DLD1 (cell line): ENCODE data around the gene COL11A2.

ENCODE experiments used
- in situ Hi-C: cut with HindIII; loops from 2 replicates; pipeline ENCODE4 v1.10.0; 2017; ENCODE audit warnings: low sequenced_read_pairs

The COL11A2 gene

GRCh38 chr6:33206864-33207551 is 14.7 kb upstream of the COL11A2 start:
- in situ Hi-C loops: no loop called here

- in situ Hi-C loops: no loop called here
These were observed 14.0 kb upstream of the COL11A2 start for GRCh38 chr6:33206027-33206863.

- in situ Hi-C loops: no loop called here
These were observed 13.1 kb upstream of the COL11A2 start for GRCh38 chr6:33205191-33206026.

GRCh38 chr6:33204415-33205190 is 12.3 kb upstream of the COL11A2 start, which contains the start of gene HSD17B8:
Gene HSD17B8, plus strand, starts transcription at chr6:33204655. Its CDS starts 14 bp downstream, at chr6:33204669.
- in situ Hi-C loops: no loop called here

- in situ Hi-C loops: no loop called here
These were observed 11.8 kb upstream of the COL11A2 start for GRCh38 chr6:33204165-33204414.

GRCh38 chr6:33203443-33204164 is 11.3 kb upstream of the COL11A2 start:
- in situ Hi-C loops: no loop called here

GRCh38 chr6:33202799-33203198 is 10.5 kb upstream of the COL11A2 start:
- in situ Hi-C loops: no loop called here

GRCh38 chr6:33201935-33202334 is 9.7 kb upstream of the COL11A2 start:
- in situ Hi-C loops: no loop called here

- in situ Hi-C loops: no loop called here
These were observed 8.9 kb upstream of the COL11A2 start for GRCh38 chr6:33201147-33201545.

GRCh38 chr6:33200219-33201146 is 8.2 kb upstream of the COL11A2 start, which contains the start of the genes RXRB and SLC39A7:
Gene RXRB, minus strand, starts transcription at chr6:33200665. Its CDS starts 189 bp downstream, at chr6:33200476.
Gene SLC39A7, plus strand, starts transcription at chr6:33200867. Its CDS starts 379 bp downstream, at chr6:33201246.
- in situ Hi-C loops: no loop called here

GRCh38 chr6:33199687-33200218 is 7.5 kb upstream of the COL11A2 start:
- in situ Hi-C loops: no loop called here

GRCh38 chr6:33198853-33199436 is 6.7 kb upstream of the COL11A2 start:
- in situ Hi-C loops: no loop called here

GRCh38 chr6:33198159-33198852 is 6.0 kb upstream of the COL11A2 start:
- in situ Hi-C loops: no loop called here

- in situ Hi-C loops: no loop called here
These were observed 5.3 kb upstream of the COL11A2 start for GRCh38 chr6:33197431-33198048.

GRCh38 chr6:33195304-33196165 is 3.3 kb upstream of the COL11A2 start:
- in situ Hi-C loops: no loop called here

GRCh38 chr6:33194431-33194979 is 2.2 kb upstream of the COL11A2 start:
- in situ Hi-C loops: no loop called here
